Fibroblast of villous mesenchyme (primary cell): ENCODE measurements around the gene ABR. TPM values are rescaled to one million over a fixed set of nuclear protein-coding genes. Genes with fewer than 3 reads are reported as not detected.
"Not testable (repeated sequence)": the region's sequence is repeated elsewhere in the genome, so short reads cannot be mapped to it uniquely, and the experiment has no call there.

Experiments used
- DNase-seq: peaks from one replicate; pipeline ENCODE4 v3.0.0-alpha.2; 2010; ENCODE audit warnings: low read depth
- H3K4me3 ChIP-seq: 2 replicates; pipeline ENCODE4 v1.5.1; 2011; ENCODE audit warnings: low read depth, mild to moderate bottlenecking, low read length
- total RNA-seq: library from RNA; depleted of rRNA; stranded (reverse); fragments of >200 nt; gene quantifications from 2 replicates; pipeline ENCODE4 v1.2.3, GENCODE V29; 2012
- TF ChIP-seq, protein P1 (sequence below): IDR thresholded peaks from 2 replicates; pipeline ENCODE4 v1.5.1; 2012; ENCODE audit warnings: low read depth, mild to moderate bottlenecking, low read length; ENCODE audit not compliant: insufficient read depth

ABR gene
- total RNA-seq, 1 donor = 51.8 TPM

DNA sequence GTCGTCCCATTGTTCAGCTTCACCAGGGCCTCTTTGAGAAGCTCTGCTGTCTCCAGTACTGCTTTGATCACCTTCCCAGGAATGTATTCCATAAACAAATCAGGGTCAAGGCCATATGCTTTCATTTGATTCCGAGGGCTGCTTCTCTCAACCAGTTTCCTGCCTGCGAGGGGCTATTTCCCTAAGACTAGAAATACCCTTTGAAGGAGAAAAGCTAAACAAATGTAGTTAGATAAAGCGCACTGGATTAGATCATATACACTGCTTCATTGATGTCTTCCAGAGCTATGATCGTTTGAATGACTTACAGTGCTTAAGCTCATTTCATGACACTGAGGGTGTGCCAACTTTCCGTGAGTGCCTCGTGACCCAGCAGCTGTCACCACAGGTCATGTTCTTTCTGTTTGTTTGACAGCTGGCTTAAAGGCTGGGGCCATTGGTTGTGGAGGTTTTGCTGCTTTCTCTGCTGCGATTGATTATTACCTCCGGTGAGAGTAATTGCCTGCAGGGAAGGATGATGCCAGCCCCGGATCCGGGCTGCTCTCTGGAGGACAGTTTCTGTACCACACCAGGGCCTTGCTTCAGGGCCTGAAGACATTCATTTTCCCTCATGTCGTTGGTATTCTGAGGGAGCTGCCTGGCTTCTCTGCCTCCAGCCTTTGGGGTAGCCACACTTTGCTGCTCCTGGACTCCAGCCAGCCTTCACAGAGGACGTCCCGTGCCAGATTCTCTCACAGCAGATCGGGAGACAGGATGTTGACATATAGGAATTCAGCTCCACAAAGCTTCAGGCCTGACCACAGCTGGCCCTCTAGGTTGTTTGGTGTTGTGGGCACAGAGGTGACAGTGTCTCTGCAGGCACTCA is 179.0 kb downstream of the ABR start:
- peak; percentile 77 for DNase-seq
- H3K4me3 ChIP-seq = no peak overlapping the region

DNA sequence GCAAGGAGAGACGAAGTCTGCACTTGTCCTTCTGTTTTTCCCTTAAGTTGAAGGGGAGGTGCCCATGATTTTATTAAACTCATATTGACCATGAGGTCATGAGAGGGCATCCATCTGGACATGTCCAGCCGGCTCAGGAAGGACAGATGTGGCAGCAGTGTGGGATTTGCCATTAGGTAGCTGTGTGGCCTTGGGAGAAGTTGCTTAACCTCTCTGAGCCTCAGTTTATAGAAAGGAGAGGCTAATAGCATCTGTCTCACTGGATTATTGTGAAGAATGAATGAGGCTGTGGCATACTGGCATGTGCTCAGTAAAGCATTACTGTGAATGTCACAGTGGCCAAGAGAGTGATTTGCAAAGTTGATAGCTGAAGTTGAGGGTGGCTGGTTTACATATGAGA is 181.7 kb downstream of the ABR start:
- peak overlapping the region; percentile 100 for H3K4me3 ChIP-seq
- DNase-seq = no peak
- TF ChIP-seq, protein P1, sequence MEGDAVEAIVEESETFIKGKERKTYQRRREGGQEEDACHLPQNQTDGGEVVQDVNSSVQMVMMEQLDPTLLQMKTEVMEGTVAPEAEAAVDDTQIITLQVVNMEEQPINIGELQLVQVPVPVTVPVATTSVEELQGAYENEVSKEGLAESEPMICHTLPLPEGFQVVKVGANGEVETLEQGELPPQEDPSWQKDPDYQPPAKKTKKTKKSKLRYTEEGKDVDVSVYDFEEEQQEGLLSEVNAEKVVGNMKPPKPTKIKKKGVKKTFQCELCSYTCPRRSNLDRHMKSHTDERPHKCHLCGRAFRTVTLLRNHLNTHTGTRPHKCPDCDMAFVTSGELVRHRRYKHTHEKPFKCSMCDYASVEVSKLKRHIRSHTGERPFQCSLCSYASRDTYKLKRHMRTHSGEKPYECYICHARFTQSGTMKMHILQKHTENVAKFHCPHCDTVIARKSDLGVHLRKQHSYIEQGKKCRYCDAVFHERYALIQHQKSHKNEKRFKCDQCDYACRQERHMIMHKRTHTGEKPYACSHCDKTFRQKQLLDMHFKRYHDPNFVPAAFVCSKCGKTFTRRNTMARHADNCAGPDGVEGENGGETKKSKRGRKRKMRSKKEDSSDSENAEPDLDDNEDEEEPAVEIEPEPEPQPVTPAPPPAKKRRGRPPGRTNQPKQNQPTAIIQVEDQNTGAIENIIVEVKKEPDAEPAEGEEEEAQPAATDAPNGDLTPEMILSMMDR = no peak

More for the DNA sequence above, 179.0 kb downstream of the ABR start:
- TF ChIP-seq, protein P1 = no peak

DNA sequence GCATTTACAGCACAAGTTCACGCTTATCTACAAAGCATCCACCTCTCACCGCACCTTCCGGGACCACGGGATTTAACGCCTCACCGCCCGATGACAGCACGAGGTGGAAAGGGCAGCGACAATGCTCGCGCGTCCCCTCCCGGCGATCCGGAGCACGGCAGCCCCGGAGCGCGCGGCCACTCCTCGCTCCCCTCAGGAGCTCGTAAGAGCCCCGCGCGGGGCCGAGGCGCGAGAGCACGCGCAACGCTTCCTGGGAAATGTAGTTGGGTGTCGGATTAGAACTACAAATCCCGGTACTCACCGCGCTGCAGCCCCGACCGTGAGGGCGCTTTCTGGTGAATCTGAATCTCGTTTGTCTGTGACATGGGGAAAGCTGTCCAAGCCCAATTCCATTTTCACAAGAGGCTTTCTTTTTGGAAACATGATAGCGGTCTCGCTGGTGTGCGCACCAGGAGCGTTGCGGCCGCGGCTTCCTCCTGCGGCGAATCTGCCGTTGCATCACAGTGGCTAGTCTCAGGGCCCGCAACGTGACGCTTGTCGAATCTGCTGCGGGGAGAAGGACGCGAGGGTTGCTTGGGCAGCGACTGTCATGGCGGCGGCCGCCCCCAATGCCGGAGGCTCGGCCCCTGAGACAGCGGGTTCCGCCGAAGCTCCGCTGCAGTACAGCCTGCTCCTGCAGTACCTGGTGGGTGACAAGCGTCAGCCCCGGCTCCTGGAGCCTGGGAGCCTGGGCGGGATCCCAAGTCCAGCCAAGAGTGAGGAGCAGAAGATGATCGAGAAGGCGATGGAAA is 183.0 kb downstream of the ABR start, which contains the start of gene TIMM22:
TIMM22 (plus strand) TSS at position 576 of the 791 bp plus-strand sequence; CDS start at position 590, 14 bp downstream.
- TF ChIP-seq, protein P1 = peak; percentile 92
- peak; percentile 99 for DNase-seq
- peak within 1 kb of the TSS; percentile 100 for H3K4me3 ChIP-seq

DNA sequence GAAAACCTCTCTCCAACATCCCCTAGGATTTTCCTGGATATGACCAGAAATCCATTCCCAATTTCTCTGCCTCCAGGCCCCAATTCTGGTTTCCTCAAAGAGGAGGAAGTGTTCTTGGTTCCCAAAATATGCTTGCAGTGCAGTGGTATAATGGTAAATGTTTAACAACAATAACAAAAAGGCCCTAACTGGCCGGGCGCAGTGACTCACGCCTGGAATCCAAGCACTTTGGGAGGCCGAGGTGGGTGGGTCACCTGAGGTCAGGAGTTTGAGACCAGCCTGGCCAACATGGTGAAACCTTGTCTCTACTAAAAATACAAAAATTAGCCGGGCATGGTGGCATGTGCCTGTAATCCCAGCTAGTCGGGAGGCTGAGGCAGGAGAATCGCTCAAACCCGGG is 184.5 kb downstream of the ABR start:
- not testable (repeated sequence) for DNase-seq, H3K4me3 ChIP-seq

- DNase-seq = no peak
- no peak overlapping the region for H3K4me3 ChIP-seq
- TF ChIP-seq, protein P1 = no peak
Measured at GRCh38 chr17:992933-993332, 186.8 kb downstream of the ABR start.

- TF ChIP-seq, protein P1 = no peak
- no peak overlapping the region for H3K4me3 ChIP-seq
- DNase-seq = no peak
Measured at GRCh38 chr17:988561-988960, 191.2 kb downstream of the ABR start.

DNA sequence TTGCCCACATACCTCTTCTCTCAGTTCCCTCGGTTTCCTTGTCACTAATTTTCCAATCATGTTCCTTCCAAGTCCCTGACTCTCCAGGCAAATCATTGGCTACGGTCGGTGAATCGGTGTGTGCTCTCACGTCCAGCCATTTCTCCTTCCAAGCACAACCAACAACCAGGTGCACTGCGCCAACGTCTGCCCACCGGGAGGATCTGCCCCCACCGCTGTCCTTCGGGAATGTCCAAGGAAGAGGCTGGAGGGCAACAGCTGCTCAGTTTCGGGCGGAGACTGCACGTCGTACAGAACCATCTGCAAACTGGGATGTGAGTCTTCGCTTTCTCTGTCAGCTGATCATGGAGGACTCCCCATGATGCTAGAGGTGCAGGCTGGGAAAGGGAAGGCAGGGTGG is 191.8 kb downstream of the ABR start:
- TF ChIP-seq, protein P1 = no peak
- no peak overlapping the region for H3K4me3 ChIP-seq
- no peak for DNase-seq
